Type B pancreatic cell (in vitro differentiated cells): ENCODE data around the gene SLC6A19. TPM values are rescaled to one million over a fixed set of nuclear protein-coding genes. Genes with fewer than 3 reads are reported as not detected.

ENCODE experiments used
- DNase-seq: peaks from one replicate; pipeline ENCODE4 v3.0.0; 2021; ENCODE audit warnings: mixed read lengths; ENCODE audit not compliant: unreplicated experiment; ENCODE audit errors: extremely low spot score
- H3K27ac Mint-ChIP-seq: 2 replicates; pipeline ENCODE4 v1.8.0; 2021; ENCODE audit warnings: mild to moderate bottlenecking, mixed read lengths
- H3K27me3 Mint-ChIP-seq: 2 replicates; pipeline ENCODE4 v1.8.0; 2021; ENCODE audit warnings: mixed read lengths
- H3K36me3 Mint-ChIP-seq: 2 replicates; pipeline ENCODE4 v1.8.0; 2021; ENCODE audit warnings: mixed read lengths
- H3K4me1 Mint-ChIP-seq: one replicate; pipeline ENCODE4 v1.8.0; 2021; ENCODE audit warnings: mixed read lengths; ENCODE audit not compliant: unreplicated experiment
- H3K4me3 Mint-ChIP-seq: 2 replicates; pipeline ENCODE4 v1.8.0; 2021; ENCODE audit warnings: mild to moderate bottlenecking, mixed read lengths
- H3K9me3 Mint-ChIP-seq: 2 replicates; pipeline ENCODE4 v1.8.0; 2021; ENCODE audit warnings: mixed read lengths
- total RNA-seq: library from RNA; stranded (reverse); gene quantifications from 2 replicates; pipeline ENCODE4 v1.2.1, GENCODE V29; 2021; ENCODE audit warnings: low replicate concordance
- TF ChIP-seq, protein P1 (sequence below): fragments of 200-600 bp; sonication (generic); conservative IDR thresholded peaks from 2 replicates; pipeline ENCODE4 v1.5.0; 2021; ENCODE audit warnings: antibody characterized with exemption, mild to moderate bottlenecking

SLC6A19 gene
- total RNA-seq, 1 donor from 2014 or later: 12.6 TPM

DNA sequence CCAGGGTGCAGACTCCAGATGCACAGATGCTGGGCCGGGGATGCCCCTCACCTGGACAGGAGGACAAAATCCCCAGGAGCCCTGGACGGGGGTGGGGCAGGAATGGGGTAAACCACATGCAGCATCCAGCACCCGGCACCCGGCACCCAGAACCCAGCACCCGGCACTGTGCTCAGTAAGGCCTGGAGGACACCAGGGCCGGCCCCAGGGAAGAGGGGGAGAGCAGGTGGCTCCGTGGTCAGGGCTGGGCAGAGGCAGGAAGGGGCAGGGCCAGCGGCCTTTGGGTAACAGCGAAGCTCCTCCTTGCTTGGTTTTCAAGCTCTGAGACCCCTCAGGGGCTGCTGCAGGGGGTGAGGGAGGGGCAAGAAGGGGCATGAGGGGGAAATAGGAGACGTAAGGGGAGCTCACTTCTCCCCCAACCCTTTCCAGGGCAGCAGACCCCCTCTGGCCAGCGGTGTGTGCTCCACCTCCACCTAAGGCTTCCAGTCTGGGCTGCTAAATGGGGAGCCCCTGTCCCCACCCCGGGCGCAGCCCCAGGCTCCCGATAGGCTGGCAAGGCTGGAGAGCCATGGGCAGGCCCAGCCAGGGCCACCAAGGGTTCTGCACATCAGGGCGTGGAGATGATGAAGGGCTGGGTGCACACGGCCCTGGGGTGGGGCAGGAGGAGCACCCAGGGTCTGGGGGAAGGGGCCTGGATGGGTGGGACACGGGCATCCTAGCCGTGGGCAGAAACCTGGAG, 17.8 kb upstream of the SLC6A19 start:
- H3K4me1 Mint-ChIP-seq: peaks cover 14% of the 10 kb centered on the region

DNA sequence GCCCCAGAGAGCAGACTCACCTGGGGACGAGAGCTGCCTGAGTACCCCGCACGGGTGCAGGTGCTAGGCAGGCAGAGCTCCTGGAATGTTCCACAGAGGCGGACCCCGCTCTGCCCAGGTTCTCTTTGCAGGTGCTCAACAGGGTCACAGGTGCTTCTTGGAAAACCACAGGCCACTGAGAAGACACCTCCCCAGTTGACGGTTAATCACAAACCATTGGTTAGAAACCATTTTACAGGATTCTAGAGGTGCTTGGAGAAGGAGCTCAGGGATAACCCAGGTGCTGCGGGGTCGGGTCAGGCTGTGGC, 17.3 kb upstream of the SLC6A19 start:
- Mint-ChIP-seq H3K27me3 (no peaks in the 10 kb centered on the region), H3K27ac (no peak overlapping the region), H3K36me3 (no peaks in the 10 kb centered on the region), H3K9me3 (no peaks in the 10 kb centered on the region), H3K4me1 (peaks cover 14% of the 10 kb centered on the region), H3K4me3 (no peak overlapping the region)
- no peak for DNase-seq
- TF ChIP-seq, protein P1, sequence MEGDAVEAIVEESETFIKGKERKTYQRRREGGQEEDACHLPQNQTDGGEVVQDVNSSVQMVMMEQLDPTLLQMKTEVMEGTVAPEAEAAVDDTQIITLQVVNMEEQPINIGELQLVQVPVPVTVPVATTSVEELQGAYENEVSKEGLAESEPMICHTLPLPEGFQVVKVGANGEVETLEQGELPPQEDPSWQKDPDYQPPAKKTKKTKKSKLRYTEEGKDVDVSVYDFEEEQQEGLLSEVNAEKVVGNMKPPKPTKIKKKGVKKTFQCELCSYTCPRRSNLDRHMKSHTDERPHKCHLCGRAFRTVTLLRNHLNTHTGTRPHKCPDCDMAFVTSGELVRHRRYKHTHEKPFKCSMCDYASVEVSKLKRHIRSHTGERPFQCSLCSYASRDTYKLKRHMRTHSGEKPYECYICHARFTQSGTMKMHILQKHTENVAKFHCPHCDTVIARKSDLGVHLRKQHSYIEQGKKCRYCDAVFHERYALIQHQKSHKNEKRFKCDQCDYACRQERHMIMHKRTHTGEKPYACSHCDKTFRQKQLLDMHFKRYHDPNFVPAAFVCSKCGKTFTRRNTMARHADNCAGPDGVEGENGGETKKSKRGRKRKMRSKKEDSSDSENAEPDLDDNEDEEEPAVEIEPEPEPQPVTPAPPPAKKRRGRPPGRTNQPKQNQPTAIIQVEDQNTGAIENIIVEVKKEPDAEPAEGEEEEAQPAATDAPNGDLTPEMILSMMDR: no peak

More for the DNA sequence above, 17.8 kb upstream of the SLC6A19 start:
- Mint-ChIP-seq H3K27me3 (no peaks in the 10 kb centered on the region), H3K4me3 (no peak overlapping the region), H3K36me3 (no peaks in the 10 kb centered on the region), H3K9me3 (no peaks in the 10 kb centered on the region), H3K27ac (peak overlapping the region; percentile 67)
- no peak for DNase-seq
- TF ChIP-seq, protein P1: no peak

DNA sequence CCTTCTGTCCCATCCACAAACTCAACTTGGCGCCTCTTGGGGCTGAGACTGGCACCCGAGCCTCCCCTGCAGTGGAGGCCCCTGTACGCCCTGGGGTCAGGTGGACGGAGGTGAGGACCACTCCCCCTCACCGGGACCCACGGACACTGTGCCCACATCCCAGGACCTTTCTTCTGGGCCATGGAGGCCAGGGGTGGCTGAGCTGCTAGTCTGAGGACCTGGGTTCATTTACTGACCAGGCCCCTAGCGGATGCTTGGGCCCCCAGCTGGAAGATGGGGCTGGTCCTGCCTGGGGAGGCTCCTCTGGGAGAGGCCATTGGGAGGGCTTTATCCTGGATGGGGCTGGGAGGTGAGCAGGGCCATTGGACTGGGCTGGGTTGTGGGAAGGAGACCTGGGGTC, 16.9 kb upstream of the SLC6A19 start:
- TF ChIP-seq, protein P1: no peak
- H3K36me3 Mint-ChIP-seq: no peaks in the 10 kb centered on the region
- no peaks in the 10 kb centered on the region for H3K27me3 Mint-ChIP-seq
- no peak overlapping the region for H3K4me3 Mint-ChIP-seq
- H3K9me3 Mint-ChIP-seq: no peaks in the 10 kb centered on the region
- H3K27ac Mint-ChIP-seq: no peak overlapping the region
- H3K4me1 Mint-ChIP-seq: peaks cover 14% of the 10 kb centered on the region
- no peak for DNase-seq

DNA sequence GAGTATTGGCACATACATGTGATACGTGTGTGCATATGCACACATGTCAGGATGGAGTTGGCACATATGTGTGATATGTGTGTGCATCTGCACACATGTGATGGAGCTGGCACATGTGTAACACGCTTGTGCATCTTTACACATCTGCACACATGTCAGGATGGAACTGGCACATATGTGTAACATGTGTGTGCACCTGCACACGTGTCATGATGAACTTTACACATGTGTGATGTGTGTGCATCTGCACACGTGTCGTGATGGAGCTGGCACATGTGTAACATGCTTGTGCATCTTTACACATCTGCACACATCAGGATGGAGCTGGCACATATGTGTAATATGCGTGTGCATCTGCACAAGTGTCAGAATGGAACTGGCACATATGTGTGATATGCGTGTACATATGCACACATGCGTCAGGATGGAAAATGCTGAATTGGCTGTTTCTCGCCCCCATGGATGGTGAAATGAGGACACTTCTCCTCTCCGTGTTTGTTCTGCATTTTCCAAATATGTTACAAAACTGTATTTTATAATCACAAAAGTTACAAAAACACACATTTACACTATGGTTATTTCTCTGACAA, 16.3 kb upstream of the SLC6A19 start:
- Mint-ChIP-seq H3K27me3 (peaks cover 3% of the 10 kb centered on the region), H3K27ac (peak overlapping the region; percentile 67), H3K36me3 (no peaks in the 10 kb centered on the region), H3K4me1 (peaks cover 14% of the 10 kb centered on the region), H3K9me3 (no peaks in the 10 kb centered on the region), H3K4me3 (no peak overlapping the region)
- DNase-seq: no peak
- TF ChIP-seq, protein P1: no peak

DNA sequence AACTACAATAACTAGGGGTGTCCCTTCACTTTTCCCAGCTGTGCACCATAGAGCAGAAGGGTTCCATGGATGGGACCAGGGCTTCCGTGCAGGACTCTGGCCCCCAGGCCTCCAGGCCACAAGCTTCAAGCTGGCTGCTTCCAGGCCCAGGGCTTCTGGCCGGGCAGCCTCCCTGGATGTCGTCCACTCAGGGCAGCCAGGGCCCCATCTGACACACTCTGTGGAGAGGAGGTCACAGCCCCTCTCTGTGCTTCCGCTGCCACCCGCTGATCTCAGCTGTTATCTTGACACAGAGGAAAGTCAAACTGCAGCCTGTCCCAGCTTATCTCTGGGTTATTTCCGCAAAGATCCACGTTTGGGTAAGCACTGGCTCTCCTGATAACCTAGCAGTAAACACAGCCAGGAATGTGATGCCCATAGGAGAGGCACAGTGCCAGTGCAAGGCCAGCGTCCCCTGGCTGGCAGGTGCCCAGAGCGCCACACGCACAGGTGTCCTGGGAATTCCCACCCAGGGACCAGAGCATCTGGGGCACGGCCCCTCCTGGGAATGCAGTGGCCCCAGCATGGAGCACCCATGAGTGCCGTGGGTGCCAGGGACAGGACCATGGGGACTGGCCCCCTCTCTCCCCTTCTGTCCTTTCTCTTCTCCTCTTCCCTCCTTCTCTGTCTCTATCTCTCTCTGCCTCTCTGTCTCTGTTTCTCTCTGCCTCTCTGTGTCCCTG, 15.6 kb upstream of the SLC6A19 start:
- Mint-ChIP-seq H3K36me3 (no peaks in the 10 kb centered on the region), H3K4me3 (peak overlapping the region; percentile 31), H3K9me3 (no peaks in the 10 kb centered on the region), H3K27ac (peak overlapping the region; percentile 67), H3K4me1 (peaks cover 20% of the 10 kb centered on the region), H3K27me3 (peaks cover 8% of the 10 kb centered on the region)
- TF ChIP-seq, protein P1: no peak
- DNase-seq: no peak
